GM19463 (cell line): ENCODE results near the gene NCAPD3.

Source experiments
- ATAC-seq: cut with Tn5 transposase; IDR thresholded peaks from one replicate; pipeline ENCODE4 v1.9.1; 2021; ENCODE audit warnings: mild to moderate bottlenecking, moderate library complexity; ENCODE audit not compliant: unreplicated experiment

Gene NCAPD3

DNA sequence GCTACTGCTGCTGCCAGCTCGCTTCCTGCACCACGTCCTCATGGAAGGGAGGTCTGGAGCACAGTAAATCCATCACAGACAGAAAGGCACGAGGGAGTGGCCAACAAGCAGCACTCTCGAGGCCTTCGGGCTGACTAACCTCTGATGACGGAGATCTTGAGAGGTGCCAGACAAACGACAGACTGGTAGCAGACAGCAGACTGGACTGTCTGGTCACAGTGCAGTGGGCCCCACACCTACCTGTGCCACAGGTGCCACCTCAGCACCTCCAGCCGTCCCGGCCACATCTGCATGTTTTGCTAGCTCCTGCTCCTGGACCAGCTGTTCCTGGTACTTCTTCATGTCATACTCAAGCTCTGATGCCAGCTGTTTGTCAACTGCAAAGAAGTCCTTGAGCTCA is 64.1 kb downstream of the NCAPD3 start:
- ATAC-seq: no peak

GRCh38 chr11:134158023-134158422 is 65.7 kb downstream of the NCAPD3 start:
- no peak for ATAC-seq

- ATAC-seq: no peak
These were observed 66.3 kb downstream of the NCAPD3 start for GRCh38 chr11:134157451-134157850.

GRCh38 chr11:134155946-134156865 is 67.6 kb downstream of the NCAPD3 start:
- ATAC-seq: no peak

DNA sequence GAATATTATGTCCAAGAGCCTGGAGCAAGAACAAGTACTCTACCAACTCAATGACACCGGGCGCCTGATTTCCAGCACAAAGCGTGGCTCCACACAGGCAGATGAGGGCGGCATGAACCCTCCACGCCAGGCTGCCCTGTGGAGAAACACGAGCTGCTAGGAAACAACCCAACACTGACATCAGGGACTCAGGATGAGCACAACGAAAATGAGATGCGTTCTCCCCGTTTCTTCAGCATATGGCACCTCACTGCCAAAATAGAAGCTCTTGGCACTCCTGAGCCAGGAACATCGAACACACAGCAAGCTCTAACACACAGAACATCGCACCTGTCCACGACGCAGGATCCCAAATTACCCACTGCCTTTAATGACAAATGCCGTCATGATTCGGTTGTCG is 68.3 kb downstream of the NCAPD3 start:
- ATAC-seq: no peak

DNA sequence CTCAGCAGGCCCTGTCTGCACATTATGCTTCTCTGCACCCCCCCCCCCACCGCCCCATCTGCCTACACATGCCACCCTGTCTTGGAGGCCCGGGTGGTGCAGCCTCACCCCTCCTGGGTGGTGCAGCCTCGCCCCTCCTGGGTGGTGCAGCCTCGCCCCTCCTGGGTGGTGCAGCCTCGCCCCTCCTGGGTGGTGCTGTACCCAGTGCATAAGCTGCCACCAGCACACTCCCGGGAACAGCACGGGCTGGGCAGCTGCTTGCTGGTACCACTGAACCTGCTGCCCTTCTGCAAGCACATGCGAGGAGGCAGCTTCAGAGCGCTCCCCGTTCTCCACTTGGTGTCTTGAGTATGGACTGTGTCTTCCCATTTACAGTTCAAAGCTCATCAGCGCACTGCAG is 69.3 kb downstream of the NCAPD3 start:
- no peak for ATAC-seq

GRCh38 chr11:134153147-134153905 is 70.4 kb downstream of the NCAPD3 start:
- no peak for ATAC-seq

GRCh38 chr11:134152696-134153095 is 71.1 kb downstream of the NCAPD3 start:
- ATAC-seq: no peak

GRCh38 chr11:134151083-134151747 is 72.6 kb downstream of the NCAPD3 start:
- ATAC-seq: no peak

- no peak for ATAC-seq
These were observed 73.4 kb downstream of the NCAPD3 start for GRCh38 chr11:134150195-134150903.

GRCh38 chr11:134149371-134149770 is 74.4 kb downstream of the NCAPD3 start:
- ATAC-seq: no peak

GRCh38 chr11:134146598-134146997 is 77.2 kb downstream of the NCAPD3 start:
- no peak for ATAC-seq

DNA sequence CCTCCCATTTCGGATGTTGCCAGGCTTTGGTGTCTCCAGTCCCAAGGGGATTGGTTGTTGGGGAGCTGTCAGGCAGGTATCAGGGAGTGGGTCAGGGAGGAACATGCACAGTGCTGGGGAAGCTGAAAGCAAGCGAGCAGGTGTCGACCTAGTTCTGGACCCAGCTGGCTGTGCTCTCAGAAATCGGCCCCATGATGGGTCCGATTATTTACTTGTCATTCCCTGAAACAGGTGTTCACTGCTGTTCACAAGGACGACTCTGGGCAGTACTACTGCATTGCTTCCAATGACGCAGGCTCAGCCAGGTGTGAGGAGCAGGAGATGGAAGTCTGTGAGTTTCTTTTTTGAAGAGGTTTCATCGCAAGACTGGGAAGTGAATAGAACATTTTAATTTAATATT is 78.1 kb downstream of the NCAPD3 start:
- ATAC-seq: no peak

- no peak for ATAC-seq
These were observed 79.0 kb downstream of the NCAPD3 start for GRCh38 chr11:134144744-134145143.

GRCh38 chr11:134143801-134144200 is 80.0 kb downstream of the NCAPD3 start:
- ATAC-seq: no peak

DNA sequence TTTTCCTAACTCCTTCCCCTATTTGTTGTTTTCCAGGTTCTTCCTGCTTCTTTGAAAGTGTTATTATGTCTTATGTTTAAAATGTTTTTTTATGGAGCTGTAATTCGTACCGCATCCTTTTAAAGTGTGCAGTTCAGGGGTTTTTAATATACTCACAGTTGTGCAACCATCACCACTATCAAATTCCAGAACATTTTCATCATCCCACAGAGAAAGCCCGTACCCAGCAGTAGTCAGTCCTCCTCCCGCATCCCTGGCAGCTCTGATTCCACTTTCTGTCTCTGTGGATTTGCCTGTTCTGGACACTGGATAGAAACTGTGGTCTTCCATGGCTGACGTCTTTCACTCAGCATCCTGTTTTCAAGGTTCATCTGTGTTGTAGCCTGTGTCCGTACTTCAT is 81.2 kb downstream of the NCAPD3 start:
- no peak for ATAC-seq

DNA sequence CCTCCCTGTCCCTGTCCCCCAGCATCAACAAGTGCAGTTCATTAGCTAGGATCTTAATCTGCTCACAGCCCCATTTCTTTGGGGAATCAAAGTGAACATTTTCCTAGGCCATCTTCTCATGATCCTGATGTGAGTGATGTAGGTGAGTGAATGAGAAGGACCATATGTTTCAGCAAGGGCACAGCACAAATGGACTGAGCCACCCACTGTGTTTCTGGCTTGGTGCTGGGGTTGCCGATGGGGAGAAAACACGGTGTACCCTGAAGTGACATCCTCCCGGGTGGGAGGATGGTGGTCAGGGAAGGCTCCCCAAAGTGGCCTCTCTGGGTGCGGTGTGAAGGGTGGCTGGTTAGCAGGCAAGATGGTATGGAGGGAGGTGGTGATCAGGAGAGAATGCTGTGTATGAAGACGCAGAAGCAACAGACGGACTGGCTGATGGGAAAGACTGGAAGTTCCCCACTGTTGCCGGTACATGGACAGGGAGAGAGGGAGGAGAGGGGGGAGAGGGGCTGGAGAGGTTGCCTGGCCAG is 82.7 kb downstream of the NCAPD3 start:
- ATAC-seq: no peak

GRCh38 chr11:134139873-134140331 is 83.9 kb downstream of the NCAPD3 start:
- ATAC-seq: no peak

- no peak for ATAC-seq
These were observed 84.4 kb downstream of the NCAPD3 start for GRCh38 chr11:134139303-134139872.

DNA sequence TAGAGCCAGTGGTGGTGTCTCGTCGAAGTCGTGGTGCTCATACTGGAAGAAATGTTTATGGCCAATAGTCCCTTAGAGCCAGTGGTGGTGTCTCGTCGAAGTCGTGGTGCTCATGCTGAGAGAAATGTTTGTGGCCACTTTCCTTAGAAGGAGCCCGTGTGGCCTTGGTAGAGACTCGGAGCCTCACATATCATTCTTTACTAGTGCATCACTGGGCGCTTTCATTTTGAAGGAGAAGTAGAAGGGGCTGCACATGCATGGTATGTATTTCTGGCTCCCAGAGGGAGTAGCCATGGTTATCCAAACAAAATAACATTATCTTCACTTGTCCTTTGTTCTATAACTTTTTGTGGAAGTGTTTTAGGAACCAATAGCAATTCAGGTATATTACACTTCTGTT is 85.4 kb downstream of the NCAPD3 start:
- no peak for ATAC-seq
